Naive thymus-derived CD8-positive, alpha-beta T cell (primary cell): ENCODE measurements around the gene FAHD1. TPM values are rescaled to one million over a fixed set of nuclear protein-coding genes. Genes with fewer than 3 reads are reported as not detected.
A peak's percentile ranks its signal among the peaks of the same experiment; 100 is the strongest.

ENCODE experiments used
- ATAC-seq, 2 donors: fragments of 150-1000 bp; cut with Tn5 transposase in 1 of 2; sonication (Bioruptor Pico), chemical (Tn5 transposase) in 1 of 2; 1 replicate in 1 of 2; 2 replicates in 1 of 2; pipeline ENCODE4 v1.10.0; 2021; ENCODE audit warnings: mild to moderate bottlenecking in 2 of 2, moderate library complexity in 2 of 2
- POLR2A ChIA-PET: fragments of 350-600 bp; sonication (Branson Sonifier 250); formaldehyde crosslinking; loops from one replicate; lab custom pipeline; 2021; ENCODE audit warnings: antibody characterized with exemption; lab: Charles Lee
- DNase-seq, 10 donors: peaks; one replicate each; pipeline versions ENCODE4 v3.0.0 to v3.0.0-alpha.2; 2020 to 2022
- H3K27ac Mint-ChIP-seq, 10 donors: one replicate each; pipeline ENCODE4 v1.8.0; 2020 to 2022; ENCODE audit warnings: mild to moderate bottlenecking in 10 of 10, mixed read lengths in 10 of 10, moderate library complexity in 4 of 10, inconsistent platforms in 1 of 10
- H3K27me3 Mint-ChIP-seq, 5 donors: one replicate each; pipeline ENCODE4 v1.8.0; 2021 to 2022; ENCODE audit warnings: mixed read lengths in 5 of 5
- H3K36me3 Mint-ChIP-seq, 3 donors: one replicate each; pipeline ENCODE4 v1.8.0; 2020 to 2022; ENCODE audit warnings: mixed read lengths in 3 of 3, mild to moderate bottlenecking in 2 of 3, inconsistent platforms in 1 of 3
- H3K4me1 Mint-ChIP-seq, 4 donors: one replicate each; pipeline ENCODE4 v1.8.0; 2021 to 2022; ENCODE audit warnings: mixed read lengths in 4 of 4
- H3K4me3 Mint-ChIP-seq, 10 donors: one replicate each; pipeline ENCODE4 v1.8.0; 2020 to 2022; ENCODE audit warnings: mild to moderate bottlenecking in 10 of 10, mixed read lengths in 10 of 10, moderate library complexity in 6 of 10, inconsistent platforms in 1 of 10
- H3K9me3 Mint-ChIP-seq, 9 donors: one replicate each; pipeline ENCODE4 v1.8.0; 2020 to 2022; ENCODE audit warnings: mixed read lengths in 9 of 9, mild to moderate bottlenecking in 3 of 9, inconsistent platforms in 1 of 9, moderate library complexity in 1 of 9
- polyA plus RNA-seq, 3 donors: library from polyadenylated mRNA; unstranded; fragments of 300-500 nt; fragmentation: Illumina TruSeq; gene quantifications; one replicate each; pipeline ENCODE4 v1.2.3, GENCODE V29; 2021
- total RNA-seq, 8 experiments: library from RNA in 2 of 8; stranded (reverse) in 2 of 8; gene quantifications; one replicate each; pipeline ENCODE4 v1.2.3 and lab custom pipeline; 2021 to 2026

Gene FAHD1
- total and polyA plus RNA-seq, 5 experiments from 2014 or later = 11.1 to 34.2 (median 20.3) TPM

DNA sequence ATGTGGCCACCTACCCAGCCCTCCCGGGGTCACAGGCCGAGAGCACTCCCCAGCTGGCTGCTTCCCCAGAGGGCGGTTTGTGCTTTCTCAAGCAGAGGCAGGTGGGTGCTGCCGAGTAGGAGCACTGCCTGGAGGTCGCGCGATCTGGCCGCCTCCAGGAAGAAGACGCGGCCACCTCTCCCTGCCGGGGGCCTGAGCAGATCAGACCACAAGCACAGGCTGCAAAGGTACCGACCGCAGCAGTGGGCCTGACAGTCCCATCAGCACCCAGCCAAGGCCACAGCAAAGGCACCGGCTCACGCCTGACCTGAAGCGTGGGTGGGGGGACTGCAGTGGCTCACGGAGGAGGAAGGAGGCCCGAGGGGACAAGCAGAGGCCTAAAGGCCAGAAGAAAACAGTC lies 18.3 kb upstream of the FAHD1 start:
- H3K9me3 Mint-ChIP-seq = peaks cover 0 to 9% (median 0%) of the 10 kb centered on the region in 9 donors
- no peak for DNase-seq
- POLR2A ChIA-PET = no interaction called here
- no peak for ATAC-seq
- no peak overlapping the region for H3K27ac Mint-ChIP-seq
- no peak overlapping the region for H3K4me3 Mint-ChIP-seq
- no peaks in the 10 kb centered on the region for H3K27me3 Mint-ChIP-seq
- peaks cover 6 to 12% (median 8%) of the 10 kb centered on the region in 4 donors for H3K4me1 Mint-ChIP-seq
- H3K36me3 Mint-ChIP-seq = peaks cover 0 to 60% (median 18%) of the 10 kb centered on the region in 3 donors

- H3K27ac Mint-ChIP-seq = no peak overlapping the region
- POLR2A ChIA-PET = no interaction called here
- peaks cover 6 to 12% (median 9%) of the 10 kb centered on the region in 4 donors for H3K4me1 Mint-ChIP-seq
- peaks cover 0 to 67% (median 18%) of the 10 kb centered on the region in 3 donors for H3K36me3 Mint-ChIP-seq
- DNase-seq = no peak
- no peaks in the 10 kb centered on the region for H3K27me3 Mint-ChIP-seq
- peaks cover 0 to 9% (median 0%) of the 10 kb centered on the region in 9 donors for H3K9me3 Mint-ChIP-seq
- H3K4me3 Mint-ChIP-seq = no peak overlapping the region
- ATAC-seq = no peak
These were observed 17.7 kb upstream of the FAHD1 start for GRCh38 chr16:1809281-1809801.

DNA sequence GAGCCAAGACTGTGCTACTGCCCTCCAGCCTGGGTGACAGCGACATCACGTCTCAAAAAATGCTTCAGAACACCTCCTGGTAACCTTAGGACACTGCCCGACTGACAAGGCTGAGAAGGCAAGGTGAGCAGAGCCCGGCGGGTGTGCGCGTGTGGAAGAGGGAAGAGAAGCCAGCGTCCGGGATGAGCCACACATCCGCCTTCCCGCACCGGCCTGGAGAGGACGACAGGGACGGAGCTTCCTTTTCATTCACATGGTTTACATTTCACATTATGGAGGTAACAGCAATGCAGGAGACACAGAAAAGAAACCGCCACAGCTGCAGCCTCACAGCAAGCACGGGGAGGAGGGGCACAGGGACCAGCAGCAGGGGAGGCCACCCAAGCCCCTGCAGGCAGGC lies 16.9 kb upstream of the FAHD1 start:
- H3K36me3 Mint-ChIP-seq = peaks cover 0 to 69% (median 18%) of the 10 kb centered on the region in 3 donors

DNA sequence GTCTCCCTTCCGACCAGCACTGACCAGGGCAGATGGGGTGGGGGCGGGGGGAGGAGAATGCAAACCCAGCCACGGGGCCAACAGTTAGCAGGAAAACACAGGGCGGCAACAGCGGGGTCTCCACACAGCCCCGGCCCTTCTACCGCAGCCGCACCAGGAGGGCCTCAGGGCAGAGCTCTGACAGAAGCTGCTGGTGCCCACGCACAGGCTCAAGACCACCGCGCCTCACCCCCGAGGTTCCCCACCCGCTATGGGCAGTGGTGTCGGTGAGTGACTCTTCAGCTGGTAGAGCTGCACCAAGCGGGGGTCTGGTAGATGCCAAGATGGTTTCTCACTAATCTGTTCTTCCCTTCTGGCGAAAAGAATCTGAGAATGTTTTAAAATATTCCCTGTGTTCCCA lies 16.5 kb upstream of the FAHD1 start:
- Mint-ChIP-seq H3K27ac (no peak overlapping the region), H3K4me1 (peaks cover 9 to 12% (median 9%) of the 10 kb centered on the region in 4 donors), H3K36me3 (peaks cover 0 to 70% (median 16%) of the 10 kb centered on the region in 3 donors), H3K27me3 (no peaks in the 10 kb centered on the region), H3K4me3 (no peak overlapping the region), H3K9me3 (peaks cover 0 to 7% (median 0%) of the 10 kb centered on the region in 9 donors)
- ATAC-seq (no peak), DNase-seq (no peak)
- POLR2A ChIA-PET = interaction anchor here (0.6 kb wide), 1 partner anchor 126 kb away, joined by 4 read pairs; no protein-coding TSS in a partner anchor

More for the DNA sequence above, 16.9 kb upstream of the FAHD1 start:
- Mint-ChIP-seq H3K4me1 (peaks cover 6 to 12% (median 9%) of the 10 kb centered on the region in 4 donors), H3K27me3 (no peaks in the 10 kb centered on the region), H3K4me3 (no peak overlapping the region), H3K27ac (no peak overlapping the region), H3K9me3 (peaks cover 0 to 9% (median 0%) of the 10 kb centered on the region in 9 donors)
- no peak for ATAC-seq
- DNase-seq = no peak
- POLR2A ChIA-PET = interaction anchor here (0.6 kb wide), 1 partner anchor 126 kb away, joined by 4 read pairs; no protein-coding TSS in a partner anchor

GRCh38 chr16:1812732-1813163 lies 14.3 kb upstream of the FAHD1 start:
- POLR2A ChIA-PET = interaction anchor here (1.8 kb wide), 1 partner anchor 30 kb away, joined by 6 read pairs; the partner anchor contains the start of genes NUBP2 and SPSB3
- peaks cover 0 to 62% (median 0%) of the 10 kb centered on the region in 3 donors for H3K36me3 Mint-ChIP-seq
- H3K27ac Mint-ChIP-seq = peak overlapping the region in 4 of 10 donors; percentile 19 to 89 (median 54)

DNA sequence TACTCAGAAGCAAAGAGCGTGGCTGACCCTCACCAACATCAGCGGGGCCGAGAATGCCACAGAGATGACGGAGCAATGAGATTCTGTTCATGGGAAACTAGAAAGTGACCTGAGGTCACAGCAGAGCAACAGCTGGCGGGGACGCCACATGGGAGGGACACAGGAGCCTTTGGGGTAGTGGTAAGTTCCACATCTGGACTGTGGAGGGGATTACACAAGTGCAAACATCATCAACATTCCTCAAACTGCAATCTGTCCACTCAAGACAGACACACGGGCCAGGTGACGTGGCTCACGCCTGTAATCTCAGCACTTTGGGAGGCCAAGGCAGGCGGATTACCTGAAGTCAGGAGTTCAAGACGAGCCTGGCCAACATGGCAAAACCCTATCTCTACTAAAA lies 11.5 kb upstream of the FAHD1 start:
- no peak for DNase-seq
- H3K27me3 Mint-ChIP-seq = no peaks in the 10 kb centered on the region
- peaks cover 8 to 13% (median 9%) of the 10 kb centered on the region in 4 donors for H3K4me1 Mint-ChIP-seq
- H3K4me3 Mint-ChIP-seq = no peak overlapping the region
- no peak for ATAC-seq
- peaks cover 0 to 47% (median 0%) of the 10 kb centered on the region in 3 donors for H3K36me3 Mint-ChIP-seq
- H3K27ac Mint-ChIP-seq = peak overlapping the region in 1 of 10 donors; percentile 38
- POLR2A ChIA-PET = interaction anchor here (1.6 kb wide), 1 partner anchor 11 kb away, joined by 5 read pairs; the partner anchor contains the start of genes FAHD1 and HAGH
- H3K9me3 Mint-ChIP-seq = no peaks in the 10 kb centered on the region

More at GRCh38 chr16:1812732-1813163, 14.3 kb upstream of the FAHD1 start:
- Mint-ChIP-seq H3K27me3 (no peaks in the 10 kb centered on the region), H3K4me3 (no peak overlapping the region), H3K4me1 (peaks cover 9 to 13% (median 9%) of the 10 kb centered on the region in 4 donors), H3K9me3 (no peaks in the 10 kb centered on the region)
- peak; percentile 11 to 75 (median 47) for DNase-seq
- peak; percentile 96 to 98 for ATAC-seq

- peaks cover 0 to 48% (median 0%) of the 10 kb centered on the region in 3 donors for H3K36me3 Mint-ChIP-seq
These were observed 10.4 kb upstream of the FAHD1 start for GRCh38 chr16:1816396-1817275.

GRCh38 chr16:1817276-1817589 lies 9.8 kb upstream of the FAHD1 start:
- Mint-ChIP-seq H3K27ac (peak overlapping the region in 3 of 10 donors; percentile 48 to 69 (median 52)), H3K4me3 (no peak overlapping the region), H3K27me3 (no peaks in the 10 kb centered on the region), H3K4me1 (peaks cover 8 to 17% (median 9%) of the 10 kb centered on the region in 4 donors), H3K36me3 (peaks cover 0 to 53% (median 0%) of the 10 kb centered on the region in 3 donors), H3K9me3 (no peaks in the 10 kb centered on the region)
- DNase-seq (no peak), ATAC-seq (no peak)
- POLR2A ChIA-PET = no interaction called here

More at GRCh38 chr16:1816396-1817275, 10.4 kb upstream of the FAHD1 start:
- H3K4me1 Mint-ChIP-seq = peaks cover 8 to 17% (median 9%) of the 10 kb centered on the region in 4 donors
- ATAC-seq = no peak
- no peak overlapping the region for H3K27ac Mint-ChIP-seq
- POLR2A ChIA-PET = no interaction called here
- no peak overlapping the region for H3K4me3 Mint-ChIP-seq
- H3K9me3 Mint-ChIP-seq = no peaks in the 10 kb centered on the region
- no peak for DNase-seq
- no peaks in the 10 kb centered on the region for H3K27me3 Mint-ChIP-seq

GRCh38 chr16:1817716-1818115 lies 9.3 kb upstream of the FAHD1 start:
- Mint-ChIP-seq H3K9me3 (no peaks in the 10 kb centered on the region), H3K36me3 (peaks cover 0 to 55% (median 0%) of the 10 kb centered on the region in 3 donors), H3K27ac (peak overlapping the region in 3 of 10 donors; percentile 44 to 52 (median 48)), H3K27me3 (no peaks in the 10 kb centered on the region), H3K4me1 (peaks cover 5 to 18% (median 9%) of the 10 kb centered on the region in 4 donors), H3K4me3 (no peak overlapping the region)
- DNase-seq (no peak), ATAC-seq (no peak)
- POLR2A ChIA-PET = no interaction called here

DNA sequence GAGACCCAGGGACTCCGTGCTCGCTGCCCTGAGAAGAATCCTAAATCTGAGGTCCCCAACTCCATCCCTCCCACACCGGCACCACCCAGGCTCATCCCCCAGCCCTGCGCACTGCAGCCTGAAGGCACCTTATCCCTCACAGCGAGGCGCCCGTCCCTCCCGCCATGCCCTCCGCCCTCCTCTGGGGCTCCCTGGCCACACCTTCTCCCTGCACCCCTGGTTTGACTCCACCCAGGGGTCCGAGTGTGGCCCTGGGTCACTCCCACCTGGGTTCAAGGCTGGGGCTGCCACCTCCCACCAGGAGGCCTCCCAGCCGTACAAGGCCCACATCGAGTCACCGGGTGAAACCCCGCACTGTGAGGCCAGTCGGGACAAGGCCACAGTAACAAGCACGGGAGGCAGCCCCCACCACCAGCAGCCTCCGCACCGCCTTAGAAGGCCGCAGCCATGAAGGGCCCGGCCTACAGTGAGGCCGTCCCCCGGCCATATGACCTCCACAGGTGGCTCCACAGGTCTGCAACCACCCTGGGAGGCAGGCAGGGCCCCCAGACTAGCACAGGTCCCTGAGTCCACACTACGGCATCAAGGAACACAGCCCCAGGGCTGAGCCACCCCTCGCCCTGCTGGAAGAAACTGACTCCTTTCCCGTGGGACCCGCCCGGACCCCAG lies 8.7 kb upstream of the FAHD1 start:
- no peaks in the 10 kb centered on the region for H3K27me3 Mint-ChIP-seq
- POLR2A ChIA-PET = no interaction called here

GRCh38 chr16:1818873-1819525 lies 8.0 kb upstream of the FAHD1 start:
- H3K4me3 Mint-ChIP-seq = no peak overlapping the region
- H3K27ac Mint-ChIP-seq = peak overlapping the region in 3 of 10 donors; percentile 21 to 85 (median 22)
- no peaks in the 10 kb centered on the region for H3K9me3 Mint-ChIP-seq
- ATAC-seq (no peak), DNase-seq (no peak)
- POLR2A ChIA-PET = no interaction called here
- peaks cover 0 to 47% (median 0%) of the 10 kb centered on the region in 3 donors for H3K36me3 Mint-ChIP-seq
- H3K4me1 Mint-ChIP-seq = peaks cover 0 to 13% (median 5%) of the 10 kb centered on the region in 4 donors
- H3K27me3 Mint-ChIP-seq = no peaks in the 10 kb centered on the region

More for the DNA sequence above, 8.7 kb upstream of the FAHD1 start:
- no peak for DNase-seq
- no peaks in the 10 kb centered on the region for H3K9me3 Mint-ChIP-seq
- H3K27ac Mint-ChIP-seq = peak overlapping the region in 2 of 10 donors; percentile 65 to 89
- no peak for ATAC-seq
- H3K4me3 Mint-ChIP-seq = no peak overlapping the region
- peaks cover under 1 to 12% (median 5%) of the 10 kb centered on the region in 4 donors for H3K4me1 Mint-ChIP-seq
- H3K36me3 Mint-ChIP-seq = peaks cover 0 to 53% (median 0%) of the 10 kb centered on the region in 3 donors

DNA sequence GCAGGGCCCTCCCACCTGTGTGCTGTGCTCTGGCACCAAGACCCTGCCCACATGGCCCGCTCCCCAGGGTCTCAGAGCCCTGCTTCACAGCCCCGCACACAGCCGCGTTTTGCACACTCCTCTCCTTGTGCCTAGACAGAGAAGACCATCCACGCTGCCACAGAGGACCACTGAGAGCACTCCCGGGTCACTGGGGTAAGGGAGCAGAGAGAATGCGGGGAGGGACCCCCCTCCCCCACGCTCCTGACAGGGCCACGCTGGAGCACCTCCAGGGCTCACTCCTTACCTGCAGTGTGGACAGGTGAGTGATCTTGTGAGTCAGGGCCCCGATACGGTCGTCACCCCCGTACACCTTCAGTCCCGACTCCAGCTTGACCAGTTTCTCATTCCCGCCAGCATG lies 7.4 kb upstream of the FAHD1 start:
- Mint-ChIP-seq H3K27ac (peak overlapping the region in 3 of 10 donors; percentile 22 to 85 (median 51)), H3K4me1 (peaks cover 4 to 19% (median 10%) of the 10 kb centered on the region in 4 donors)
- POLR2A ChIA-PET = no interaction called here

More for the DNA sequence above, 7.4 kb upstream of the FAHD1 start:
- ATAC-seq (no peak), DNase-seq (no peak)
- peaks cover 0 to 42% (median 0%) of the 10 kb centered on the region in 3 donors for H3K36me3 Mint-ChIP-seq
- no peaks in the 10 kb centered on the region for H3K27me3 Mint-ChIP-seq
- H3K9me3 Mint-ChIP-seq = no peaks in the 10 kb centered on the region
- peak overlapping the region in 2 of 10 donors; percentile 5 to 26 for H3K4me3 Mint-ChIP-seq
